HG02759 (cell line): ENCODE results near the gene PRKAB2.
"Not testable (repeated sequence)": the region's sequence is repeated elsewhere in the genome, so short reads cannot be mapped to it uniquely, and the experiment has no call there.

Experiments
- ATAC-seq: cut with Tn5 transposase; IDR thresholded peaks from one replicate; pipeline ENCODE4 v1.9.1; 2021; ENCODE audit warnings: mild to moderate bottlenecking, moderate library complexity; ENCODE audit not compliant: unreplicated experiment

The PRKAB2 gene

DNA sequence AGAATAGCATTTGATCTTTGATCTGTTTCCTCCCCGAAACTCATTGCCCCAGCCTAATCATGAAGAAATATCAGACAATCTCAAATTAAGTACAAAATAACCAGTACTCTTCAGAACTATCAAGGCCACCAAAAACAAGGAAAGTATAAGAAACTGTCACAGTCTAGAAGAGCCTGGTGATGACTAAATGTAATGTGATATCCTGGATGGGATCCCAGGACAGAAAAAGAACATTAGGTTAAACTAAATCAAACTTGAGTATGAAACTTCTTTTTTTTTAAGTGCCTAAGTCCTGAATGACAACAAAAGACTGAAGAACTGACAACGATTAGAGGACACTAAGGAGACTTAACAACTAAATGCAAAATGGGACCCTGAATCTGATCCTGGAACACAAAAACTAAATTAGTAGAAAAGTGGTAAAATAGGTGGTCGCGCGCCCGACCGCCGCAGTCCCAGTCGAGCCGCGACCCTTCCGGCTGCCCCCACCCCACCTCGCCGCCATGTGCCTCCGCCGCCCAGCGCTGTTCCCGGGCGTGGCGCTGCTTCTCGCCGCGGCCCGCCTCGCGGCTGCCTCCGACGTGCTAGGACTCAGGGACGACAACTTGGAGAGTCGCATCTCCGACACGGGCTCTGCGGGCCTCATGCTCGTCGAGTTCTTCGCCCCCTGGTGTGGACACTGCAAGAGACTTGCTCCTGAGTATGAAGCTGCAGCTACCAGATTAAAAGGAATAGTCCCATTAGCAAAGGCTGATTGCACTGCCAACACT is 5.5 kb upstream of the PRKAB2 start:
- ATAC-seq, result no peak

GRCh38 chr1:147171399-147172167 is 687 bp downstream of the PRKAB2 start:
- ATAC-seq, result no peak

- ATAC-seq, result no peak
These were observed 2.2 kb downstream of the PRKAB2 start for GRCh38 chr1:147169840-147170674.

DNA sequence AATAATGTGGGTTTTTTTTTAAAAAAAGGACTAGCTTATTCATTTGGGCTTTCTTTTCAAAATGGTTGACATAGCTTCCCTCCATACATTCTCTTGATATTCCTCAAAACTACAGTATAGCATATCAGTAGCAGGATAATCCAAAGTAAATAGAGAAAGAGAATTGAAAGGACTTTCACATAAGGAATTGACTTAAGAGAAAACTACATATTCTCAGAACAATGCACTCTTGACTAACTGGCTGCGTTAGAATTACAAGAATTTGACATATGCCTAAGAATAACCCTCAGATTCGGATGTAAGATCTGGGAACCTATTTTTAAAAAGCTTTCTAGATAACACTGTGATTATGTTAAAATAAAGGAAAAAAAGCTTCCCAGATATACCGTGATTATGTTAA is 3.1 kb downstream of the PRKAB2 start:
- ATAC-seq, result no peak

- no peak for ATAC-seq
These were observed 3.6 kb downstream of the PRKAB2 start for GRCh38 chr1:147168626-147169058.

DNA sequence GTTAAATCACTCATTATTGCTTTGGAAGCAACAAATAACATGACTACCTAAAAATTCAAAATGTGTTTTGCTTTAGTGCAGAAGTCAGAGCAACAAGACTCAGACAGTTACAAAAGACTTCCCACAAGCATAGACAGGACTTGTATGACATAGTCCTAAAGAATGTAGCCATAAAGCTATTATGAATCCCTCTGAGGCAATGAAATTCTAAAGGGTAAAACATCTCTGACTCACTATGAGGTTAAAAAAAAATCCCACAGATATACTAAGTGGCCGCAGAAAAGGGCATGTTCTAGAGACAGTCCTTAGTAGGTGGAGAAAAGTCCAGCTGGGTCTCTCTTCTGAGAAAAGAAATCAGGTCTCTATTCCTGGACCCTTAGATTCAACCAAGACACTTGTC is 4.9 kb downstream of the PRKAB2 start:
- ATAC-seq, result no peak

DNA sequence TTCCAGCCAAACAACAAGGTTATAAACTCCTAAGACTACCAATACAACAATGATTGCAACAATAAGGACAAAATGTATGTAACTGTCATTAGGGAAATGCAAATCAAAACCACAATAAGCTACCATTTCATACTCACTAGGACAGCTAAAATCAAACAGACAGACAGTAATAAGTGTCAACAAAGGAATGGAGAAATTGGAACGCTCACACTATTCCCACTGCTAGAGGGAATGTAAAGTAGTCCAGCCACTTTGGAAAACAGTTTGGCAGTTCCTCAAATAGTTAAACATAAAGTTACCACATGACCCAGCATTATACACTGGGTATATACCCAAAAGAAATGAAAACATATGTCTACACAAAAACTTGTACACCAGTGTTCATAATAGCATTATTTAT is 9.3 kb downstream of the PRKAB2 start:
- ATAC-seq, result no peak

- ATAC-seq, result no peak
These were observed 10.2 kb downstream of the PRKAB2 start for GRCh38 chr1:147162093-147162492.

- ATAC-seq, result not testable (repeated sequence)
These were observed 15.2 kb downstream of the PRKAB2 start for GRCh38 chr1:147157116-147157515.

DNA sequence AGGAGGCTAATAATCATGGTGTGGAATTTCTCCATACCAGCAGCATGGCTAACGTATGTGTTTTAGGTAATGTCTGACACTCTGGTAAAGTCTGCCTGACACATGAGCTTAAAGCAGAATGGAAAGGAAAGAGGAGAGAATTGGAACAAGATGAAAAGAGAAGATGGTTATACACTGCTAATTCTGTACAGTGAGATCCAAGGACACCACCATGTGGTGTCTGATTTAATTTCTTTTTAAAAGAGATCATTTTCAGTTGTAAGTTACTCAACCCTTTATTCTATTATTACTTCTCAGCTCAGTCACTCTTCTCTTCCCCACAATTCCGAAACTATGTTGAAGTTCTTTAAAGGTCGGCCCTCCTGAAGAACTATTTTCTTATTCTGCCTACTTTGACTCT is 15.6 kb downstream of the PRKAB2 start:
- ATAC-seq, result no peak

GRCh38 chr1:147152772-147153171 is 19.5 kb downstream of the PRKAB2 start:
- ATAC-seq, result no peak

GRCh38 chr1:147151244-147151643 is 21.0 kb downstream of the PRKAB2 start:
- no peak for ATAC-seq

- ATAC-seq, result no peak
These were observed 29.4 kb downstream of the PRKAB2 start for GRCh38 chr1:147142886-147143285.

DNA sequence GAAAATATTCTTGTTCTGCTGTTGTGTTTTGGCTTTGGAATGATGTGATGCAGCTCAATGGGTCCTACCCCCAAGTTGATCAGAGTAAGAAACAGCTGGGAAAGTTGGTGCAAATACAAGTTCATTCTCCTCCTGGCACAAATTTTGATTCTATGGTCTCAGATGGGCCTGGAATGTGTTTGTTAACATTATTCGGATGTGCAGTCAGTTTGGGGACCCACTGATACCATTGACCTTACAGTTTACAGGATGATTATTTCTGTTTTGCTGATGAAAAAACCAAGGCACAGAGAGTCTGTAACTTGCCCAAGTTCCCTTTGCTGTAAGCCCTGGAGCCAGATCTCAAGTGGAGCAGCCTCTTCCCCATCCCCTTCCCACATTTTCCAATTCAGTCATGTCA is 41.5 kb downstream of the PRKAB2 start:
- not testable (repeated sequence) for ATAC-seq

- no peak for ATAC-seq
These were observed 43.0 kb downstream of the PRKAB2 start for GRCh38 chr1:147129116-147129873.

- ATAC-seq, result no peak
These were observed 48.0 kb downstream of the PRKAB2 start for GRCh38 chr1:147124266-147124665.

DNA sequence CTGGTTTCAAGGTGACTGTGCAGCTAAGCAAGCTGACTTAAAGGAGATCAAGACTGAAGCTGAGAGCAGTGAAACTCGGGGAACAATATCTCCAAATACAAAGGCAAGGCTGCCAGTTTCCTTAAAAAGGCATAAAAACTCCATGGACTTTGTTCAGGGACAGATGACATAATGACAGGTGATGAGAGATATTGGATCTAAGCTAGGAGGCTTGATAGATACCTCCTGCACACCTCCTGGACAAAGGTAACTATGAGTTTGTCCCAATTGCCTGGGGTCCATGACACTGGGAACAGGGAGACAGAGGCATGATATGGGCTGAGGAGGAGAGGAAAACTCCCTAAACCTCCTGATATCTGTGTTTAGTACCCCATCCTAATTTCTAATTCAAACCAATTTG is 55.2 kb downstream of the PRKAB2 start:
- ATAC-seq, result no peak

GRCh38 chr1:147115496-147115895 is 56.8 kb downstream of the PRKAB2 start:
- ATAC-seq, result no peak

DNA sequence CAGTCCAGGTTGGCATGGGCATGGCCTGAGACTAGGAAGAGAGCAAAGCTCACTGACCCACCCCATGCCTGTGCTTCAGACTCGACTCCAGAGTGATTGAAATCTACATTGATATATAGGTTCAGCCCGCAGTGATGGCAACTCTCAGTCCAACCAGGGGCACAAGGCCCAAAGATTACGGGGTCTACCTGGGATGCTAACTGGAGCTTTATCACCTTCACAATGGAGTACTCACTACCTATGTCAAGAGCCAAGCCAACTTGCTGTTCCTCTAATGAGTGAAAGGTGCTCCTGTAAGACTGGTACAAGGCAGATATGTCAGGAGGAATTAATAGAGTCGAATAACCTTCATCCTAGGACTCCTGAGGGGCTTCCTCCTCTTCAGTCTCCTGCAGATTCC is 57.2 kb downstream of the PRKAB2 start:
- not testable (repeated sequence) for ATAC-seq

DNA sequence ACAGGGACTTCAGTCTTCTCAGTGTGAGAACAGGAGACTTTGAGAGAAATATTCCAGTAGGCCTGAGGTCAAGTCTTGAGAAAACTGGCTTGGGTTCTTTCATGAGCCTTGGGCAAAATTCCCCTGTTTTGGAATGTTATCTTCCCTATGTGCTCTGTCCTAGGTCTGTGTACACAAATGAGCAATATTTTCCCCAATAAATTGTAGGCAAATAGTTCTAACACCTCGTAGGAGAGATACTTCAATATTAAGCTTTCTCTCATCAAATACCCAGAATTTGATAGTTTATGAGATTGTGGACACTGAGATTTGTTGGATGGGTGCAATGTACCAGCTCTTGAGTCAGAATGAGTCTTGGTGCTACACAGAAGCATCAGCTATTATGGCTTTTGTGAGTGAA is 57.9 kb downstream of the PRKAB2 start:
- not testable (repeated sequence) for ATAC-seq
